HG03159 (cell line): ENCODE data around the gene CD24.
"Not testable (repeated sequence)": the region's sequence is repeated elsewhere in the genome, so short reads cannot be mapped to it uniquely, and the experiment has no call there.

ENCODE experiments used
- ATAC-seq: cut with Tn5 transposase; IDR thresholded peaks from one replicate; pipeline ENCODE4 v1.9.1; 2021; ENCODE audit warnings: mild to moderate bottlenecking, moderate library complexity; ENCODE audit not compliant: unreplicated experiment

CD24 gene

GRCh38 chr6:106974336-106974998 lies at the start of gene CD24:
Gene CD24 (minus strand): TSS chr6:106974729. CDS start chr6:106974646, 83 bp downstream.
- no peak for ATAC-seq

GRCh38 chr6:107021446-107022185 lies 47.1 kb upstream of the CD24 start:
- no peak for ATAC-seq

- ATAC-seq = no peak
These were observed 45.7 kb upstream of the CD24 start for GRCh38 chr6:107020239-107020638.

GRCh38 chr6:107019628-107020027 lies 45.1 kb upstream of the CD24 start:
- not testable (repeated sequence) for ATAC-seq

- no peak for ATAC-seq
These were observed 44.5 kb upstream of the CD24 start for GRCh38 chr6:107019047-107019446.

GRCh38 chr6:107009499-107009898 lies 35.0 kb upstream of the CD24 start:
- no peak for ATAC-seq

- ATAC-seq = no peak
These were observed 23.0 kb upstream of the CD24 start for GRCh38 chr6:106997392-106998158.

GRCh38 chr6:106995640-106996039 lies 21.1 kb upstream of the CD24 start:
- no peak for ATAC-seq

- ATAC-seq = not testable (repeated sequence)
These were observed 15.2 kb upstream of the CD24 start for GRCh38 chr6:106989737-106990136.

GRCh38 chr6:106988664-106989063 lies 14.1 kb upstream of the CD24 start:
- no peak for ATAC-seq

- no peak for ATAC-seq
These were observed 7.4 kb upstream of the CD24 start for GRCh38 chr6:106981926-106982325.

- ATAC-seq = no peak
These were observed 6.4 kb upstream of the CD24 start for GRCh38 chr6:106980926-106981325.

GRCh38 chr6:106979435-106979884 lies 4.9 kb upstream of the CD24 start:
- ATAC-seq = peak; percentile 59

- ATAC-seq = no peak
These were observed 2.7 kb upstream of the CD24 start for GRCh38 chr6:106977246-106977645.

- no peak for ATAC-seq
These were observed 1.7 kb upstream of the CD24 start for GRCh38 chr6:106976270-106976669.

- ATAC-seq = no peak
These were observed 1.2 kb upstream of the CD24 start for GRCh38 chr6:106975738-106976064.

- ATAC-seq = no peak
These were observed 639 bp upstream of the CD24 start for GRCh38 chr6:106974999-106975737.

GRCh38 chr6:106973836-106974335 lies 643 bp downstream of the CD24 start:
- no peak for ATAC-seq

- ATAC-seq = no peak
These were observed 1.3 kb downstream of the CD24 start for GRCh38 chr6:106973018-106973835.

GRCh38 chr6:106972500-106972899 lies 2.0 kb downstream of the CD24 start:
- no peak for ATAC-seq
